HG03565 (cell line): ENCODE data around the gene RABGEF1.
"Not testable (repeated sequence)": the region's sequence is repeated elsewhere in the genome, so short reads cannot be mapped to it uniquely, and the experiment has no call there.

Experiments
- ATAC-seq: cut with Tn5 transposase; IDR thresholded peaks from one replicate; pipeline ENCODE4 v1.9.1; 2021; ENCODE audit warnings: mild to moderate bottlenecking, moderate library complexity; ENCODE audit not compliant: unreplicated experiment

Gene RABGEF1

GRCh38 chr7:66740302-66740979 lies at the start of gene RABGEF1:
Gene RABGEF1, plus strand, starts transcription at chr7:66740733. Its CDS starts 31,167 bp downstream, at chr7:66771900.
- ATAC-seq = peak; percentile 75

GRCh38 chr7:66693331-66693730 lies 47.2 kb upstream of the RABGEF1 start:
- no peak for ATAC-seq

- ATAC-seq = no peak
Observed at GRCh38 chr7:66694286-66694685, 46.2 kb upstream of the RABGEF1 start.

DNA sequence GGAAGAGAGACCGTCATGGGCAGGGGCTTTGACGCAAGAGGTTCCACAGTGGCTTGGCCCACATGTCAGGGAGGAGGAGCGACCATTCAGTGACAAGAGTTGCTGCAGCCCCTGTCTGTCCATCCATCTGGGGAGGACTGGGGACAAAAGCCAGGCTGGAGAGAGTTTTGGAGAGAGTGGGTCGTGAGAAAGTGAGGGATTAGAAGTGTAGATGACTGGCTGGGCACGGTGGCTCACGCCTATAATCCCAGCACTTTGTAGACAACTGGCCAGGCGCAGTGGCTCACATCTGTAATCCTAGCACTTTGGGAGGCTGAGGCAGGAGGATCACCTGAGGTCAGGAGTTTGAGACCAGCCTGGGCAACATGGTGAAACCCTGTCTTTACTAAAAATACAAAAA lies 45.1 kb upstream of the RABGEF1 start:
- not testable (repeated sequence) for ATAC-seq

DNA sequence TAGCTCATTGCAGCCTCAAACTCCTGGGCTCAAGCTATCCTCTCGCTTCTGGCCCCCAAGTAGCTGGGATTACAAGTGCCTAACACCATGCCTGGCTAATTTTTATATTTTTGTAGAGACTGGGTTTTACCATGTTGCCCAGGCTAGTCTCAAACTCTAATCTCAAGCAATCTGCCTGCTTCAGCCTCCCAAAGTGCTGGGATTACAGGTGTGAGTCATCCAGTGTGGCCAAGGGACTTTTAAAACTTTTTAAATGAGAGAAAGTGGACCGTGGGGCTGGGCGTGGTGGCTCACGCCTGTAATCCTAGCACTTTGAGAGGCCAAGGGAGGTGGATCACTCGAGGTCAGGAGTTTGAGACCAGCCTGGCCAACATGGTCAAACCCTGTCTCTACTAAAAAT lies 44.4 kb upstream of the RABGEF1 start:
- not testable (repeated sequence) for ATAC-seq

GRCh38 chr7:66696774-66697191 lies 43.8 kb upstream of the RABGEF1 start:
- ATAC-seq = no peak

- no peak for ATAC-seq
Observed at GRCh38 chr7:66697449-66698438, 42.8 kb upstream of the RABGEF1 start.

- no peak for ATAC-seq
Observed at GRCh38 chr7:66698652-66699205, 41.8 kb upstream of the RABGEF1 start.

GRCh38 chr7:66699998-66700397 lies 40.5 kb upstream of the RABGEF1 start:
- no peak for ATAC-seq

GRCh38 chr7:66700633-66701131 lies 39.9 kb upstream of the RABGEF1 start:
- ATAC-seq = no peak

DNA sequence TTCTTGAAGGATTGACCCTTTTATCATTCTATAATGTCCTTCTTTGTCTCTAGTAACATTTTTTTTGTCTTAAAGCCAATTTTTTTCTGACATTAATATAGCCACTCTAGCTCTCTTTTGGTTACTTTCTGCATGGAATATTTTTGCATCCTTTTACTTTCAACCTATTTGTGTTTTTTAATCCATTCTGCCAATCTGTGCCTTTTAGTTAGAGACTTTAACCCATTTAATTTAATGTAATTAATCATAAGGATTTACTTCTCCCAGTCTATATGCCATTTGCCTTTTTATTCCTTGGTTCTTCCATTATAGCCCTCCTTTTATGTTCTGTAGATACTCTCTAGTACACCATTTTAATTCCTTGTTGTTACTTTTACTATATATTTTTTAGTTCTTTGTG lies 32.7 kb upstream of the RABGEF1 start:
- no peak for ATAC-seq

DNA sequence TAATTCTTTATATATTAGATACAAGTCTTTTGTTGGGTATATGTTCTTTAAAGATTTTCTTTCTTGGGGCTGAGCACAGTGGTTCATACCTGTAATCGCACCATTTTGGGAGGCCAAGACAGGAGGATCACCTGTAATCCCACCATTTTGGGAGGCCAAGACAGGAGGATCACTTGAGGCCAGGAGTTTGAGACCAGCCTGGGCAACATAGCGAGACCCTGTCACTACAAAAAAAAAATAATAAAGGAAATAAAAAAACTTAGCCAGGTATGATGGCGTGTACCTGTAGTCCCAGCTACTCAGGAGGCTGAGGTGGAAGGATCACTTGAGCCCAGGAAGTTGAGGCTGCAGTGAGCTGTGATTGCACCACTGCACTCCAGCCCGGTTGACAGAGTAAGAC lies 29.8 kb upstream of the RABGEF1 start:
- not testable (repeated sequence) for ATAC-seq

DNA sequence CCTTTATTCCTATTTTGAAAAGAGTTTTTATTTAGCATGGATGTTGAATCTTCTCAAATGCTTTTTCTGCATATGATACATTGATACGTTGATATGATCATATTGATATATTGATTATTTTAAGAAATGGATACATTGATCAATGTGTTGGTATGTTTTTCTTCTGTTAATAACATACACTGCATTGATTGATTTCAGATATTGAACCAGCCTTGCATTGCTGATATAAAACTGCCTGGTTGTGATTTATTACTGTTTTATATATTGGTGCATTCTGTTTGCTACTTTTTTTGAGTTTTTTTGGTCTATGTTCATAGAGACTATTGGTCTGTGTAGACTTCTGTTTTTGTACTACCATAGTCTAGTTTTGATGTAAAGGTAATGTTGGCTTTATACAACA lies 26.8 kb upstream of the RABGEF1 start:
- ATAC-seq = no peak

- not testable (repeated sequence) for ATAC-seq
Observed at GRCh38 chr7:66716634-66717033, 23.9 kb upstream of the RABGEF1 start.

DNA sequence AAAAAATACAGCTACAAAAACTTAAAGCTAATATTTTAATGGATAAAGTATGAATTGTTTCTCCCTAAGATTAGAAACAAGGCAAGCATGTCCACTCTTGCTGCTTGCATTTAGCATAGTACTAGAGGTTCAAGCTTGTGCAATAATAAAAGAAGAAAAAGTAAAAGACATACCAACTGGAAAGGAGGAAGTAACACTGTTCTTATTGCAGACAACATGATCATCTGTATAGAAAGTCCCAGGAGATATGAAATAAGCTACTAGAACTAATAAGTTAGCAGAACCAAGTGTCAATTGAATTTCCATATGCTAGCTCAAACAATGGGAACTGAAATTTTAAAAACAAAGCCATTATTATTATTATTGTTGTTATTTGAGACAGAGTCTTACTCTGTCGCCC lies 20.0 kb upstream of the RABGEF1 start:
- no peak for ATAC-seq

- ATAC-seq = no peak
Observed at GRCh38 chr7:66725843-66726242, 14.7 kb upstream of the RABGEF1 start.

DNA sequence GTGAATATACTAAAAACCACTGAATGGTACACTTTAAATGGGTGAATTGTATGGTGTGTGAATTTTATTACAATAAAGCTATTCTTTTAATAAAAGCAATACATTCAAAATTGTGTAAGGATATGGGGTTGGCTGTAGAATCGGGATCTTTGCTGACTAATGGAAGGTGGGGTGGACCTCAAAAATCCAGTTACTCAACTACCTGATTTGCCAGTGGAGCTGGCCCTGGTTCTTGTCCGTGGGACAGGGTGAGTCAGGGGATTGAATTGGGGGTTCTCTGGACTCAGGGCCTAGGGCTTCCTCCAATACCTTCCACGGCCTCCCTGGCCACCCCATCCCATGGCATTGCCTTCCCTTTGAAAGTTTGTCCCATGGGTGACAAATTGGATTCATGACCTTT lies 13.5 kb upstream of the RABGEF1 start:
- no peak for ATAC-seq

GRCh38 chr7:66728571-66728970 lies 12.0 kb upstream of the RABGEF1 start:
- ATAC-seq = no peak

DNA sequence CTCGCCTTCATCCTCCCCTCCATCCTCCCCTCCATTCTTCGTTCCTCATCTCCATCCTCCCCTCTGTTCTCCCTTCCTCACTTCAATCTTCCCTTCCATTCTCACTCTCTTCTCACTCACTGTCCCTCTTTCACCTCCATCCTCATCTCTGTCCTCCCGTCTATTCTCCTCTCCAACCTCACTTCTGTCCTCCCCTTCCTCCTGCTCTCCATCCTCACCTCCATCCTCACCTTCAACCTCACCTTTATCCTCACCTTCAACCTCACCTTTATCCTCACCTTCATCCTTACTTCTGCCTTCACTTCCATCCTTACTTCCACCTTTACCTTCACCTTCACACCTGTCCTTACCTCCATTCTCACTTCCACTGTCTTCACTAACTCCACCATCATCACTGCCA lies 11.3 kb upstream of the RABGEF1 start:
- no peak for ATAC-seq

GRCh38 chr7:66731986-66732385 lies 8.5 kb upstream of the RABGEF1 start:
- ATAC-seq = no peak

- no peak for ATAC-seq
Observed at GRCh38 chr7:66732439-66732838, 8.1 kb upstream of the RABGEF1 start.
